ENCODE data around the gene BIN1.

- TF ChIP-seq POLR2A (IDR thresholded peaks at IDR 0.05) (no peak), CTCF (IDR thresholded peaks at IDR 0.05) (peak in 1 of 6 experiments; percentile 10)
Measured at GRCh38 chr2:127128445-127128904, 21.5 kb upstream of the BIN1 start.
